Neural cell (in vitro differentiated cells): ENCODE measurements around the gene KRT74. TPM values are rescaled to one million over a fixed set of nuclear protein-coding genes. Genes with fewer than 3 reads are reported as not detected.

Source experiments
- H2AFZ ChIP-seq: fragments of 200-600, 300-800 bp; sonication (generic), shearing (Covaris generic); 2 replicates; pipeline ENCODE4 v1.6.0; 2014; ENCODE audit warnings: low read depth, mild to moderate bottlenecking, antibody characterized with exemption, low read length, moderate library complexity
- H3F3A ChIP-seq: fragments of 200-600 bp; shearing (Covaris generic); 2 replicates; pipeline ENCODE4 v1.6.1; 2016; ENCODE audit warnings: mild to moderate bottlenecking, moderate library complexity, mixed read lengths, antibody characterized with exemption, low read length; ENCODE audit not compliant: insufficient read depth, poor library complexity, severe bottlenecking
- H3K27ac ChIP-seq: fragments of 200-600, 300-800 bp; sonication (generic), shearing (Covaris generic); 2 replicates; pipeline ENCODE4 v1.5.1; 2014; ENCODE audit warnings: mild to moderate bottlenecking, low read length, moderate library complexity
- H3K27me3 ChIP-seq: fragments of 300-800, 200-600 bp; sonication (generic), shearing (Covaris generic); 2 replicates; pipeline ENCODE4 v1.6.0; 2014; ENCODE audit warnings: mild to moderate bottlenecking, low read depth, low read length, moderate library complexity; ENCODE audit not compliant: insufficient read depth
- H3K36me3 ChIP-seq: fragments of 300-800, 200-600 bp; sonication (generic), shearing (Covaris generic); 2 replicates; pipeline ENCODE4 v1.5.1; 2014; ENCODE audit warnings: mild to moderate bottlenecking, antibody characterized with exemption, low read length, moderate library complexity; ENCODE audit not compliant: insufficient read depth
- H3K4me2 ChIP-seq: fragments of 300-800, 200-600 bp; sonication (generic), shearing (Covaris generic); 2 replicates; pipeline ENCODE4 v1.6.0; 2014; ENCODE audit warnings: mild to moderate bottlenecking, low read length
- H3K4me3 ChIP-seq: fragments of 300-800, 200-600 bp; sonication (generic), shearing (Covaris generic); 2 replicates; pipeline ENCODE4 v1.5.1; 2014; ENCODE audit warnings: mild to moderate bottlenecking, low read length, moderate library complexity
- H3K79me2 ChIP-seq: fragments of 200-600 bp; shearing (Covaris generic); replicated peaks from 2 replicates; pipeline ENCODE4 v1.6.0; 2014; ENCODE audit warnings: mild to moderate bottlenecking, low read length, moderate library complexity; ENCODE audit not compliant: insufficient read depth
- H3K9ac ChIP-seq: fragments of 300-800, 200-600 bp; sonication (generic), shearing (Covaris generic); 2 replicates; pipeline ENCODE4 v1.6.1; 2016; ENCODE audit warnings: mild to moderate bottlenecking, low read length, mixed read lengths
- H3K9me2 ChIP-seq: fragments of 200-600 bp; shearing (Covaris generic); 2 replicates; pipeline ENCODE4 v1.6.1; 2016; ENCODE audit warnings: mild to moderate bottlenecking, low read length, mixed read lengths; ENCODE audit not compliant: insufficient read depth
- H3K9me3 ChIP-seq: fragments of 200-600, 300-800 bp; sonication (generic), shearing (Covaris generic); 2 replicates; pipeline ENCODE4 v1.6.1; 2016; ENCODE audit warnings: mild to moderate bottlenecking, mixed run types, low read length, moderate library complexity, mixed read lengths
- H4K20me1 ChIP-seq: fragments of 200-600 bp; shearing (Covaris generic); 2 replicates; pipeline ENCODE4 v1.6.1; 2016; ENCODE audit warnings: mild to moderate bottlenecking, mixed run types; ENCODE audit not compliant: insufficient read depth
- CTCF ChIP-seq: fragments of 450-650 bp; IDR thresholded peaks from 2 replicates; pipeline ENCODE4 v1.5.1; 2014; ENCODE audit warnings: antibody characterized with exemption, mild to moderate bottlenecking, moderate library complexity; ENCODE audit not compliant: poor library complexity, severe bottlenecking
- EP300 ChIP-seq: fragments of 450-650 bp; conservative IDR thresholded peaks from 2 replicates; pipeline ENCODE4 v1.6.1; 2014; ENCODE audit warnings: antibody characterized with exemption, mild to moderate bottlenecking, moderate library complexity; ENCODE audit not compliant: poor library complexity, severe bottlenecking
- EZH2 ChIP-seq: fragments of 200-600, 300-800 bp; shearing (Covaris generic), sonication (generic); IDR thresholded peaks from 2 replicates; pipeline ENCODE4 v1.6.1; 2014; ENCODE audit warnings: antibody characterized with exemption, low read length, borderline replicate concordance, mild to moderate bottlenecking; ENCODE audit not compliant: insufficient read depth, poor library complexity, severe bottlenecking
- MXI1 ChIP-seq: fragments of 450-650 bp; conservative IDR thresholded peaks from 2 replicates; pipeline ENCODE4 v1.6.1; 2014; ENCODE audit warnings: antibody characterized with exemption, mild to moderate bottlenecking; ENCODE audit not compliant: poor library complexity, severe bottlenecking
- POLR2AphosphoS5 ChIP-seq: IDR thresholded peaks from 2 replicates; pipeline ENCODE4 v1.6.1; 2012
- TAF1 ChIP-seq: IDR thresholded peaks from 2 replicates; pipeline ENCODE4 v1.6.1; 2012; ENCODE audit warnings: low read depth
- polyA plus RNA-seq: library from polyadenylated mRNA; depleted of rRNA; stranded (reverse); fragments of >200 nt; gene quantifications from 2 replicates; pipeline ENCODE4 v1.2.3, GENCODE V29; 2014

KRT74 gene
- polyA plus RNA-seq, 1 donor from 2014 or later = not detected

- Histone ChIP-seq H3F3A (no peaks in the 10 kb centered on the region), H3K9me3 (no peaks in the 10 kb centered on the region), H3K79me2 (no peaks in the 10 kb centered on the region), H3K9ac (no peak overlapping the region), H3K4me2 (no peak overlapping the region), H4K20me1 (no peaks in the 10 kb centered on the region), H3K27ac (no peak overlapping the region), H2AFZ (no peak overlapping the region), H3K27me3 (no peaks in the 10 kb centered on the region), H3K4me3 (no peak overlapping the region), H3K9me2 (no peaks in the 10 kb centered on the region), H3K36me3 (no peaks in the 10 kb centered on the region)
- TF ChIP-seq POLR2AphosphoS5 = no peak
These were observed 41.0 kb upstream of the KRT74 start for GRCh38 chr12:52614381-52615207.

- Histone ChIP-seq H2AFZ (no peak overlapping the region), H3F3A (no peaks in the 10 kb centered on the region), H3K9me2 (no peaks in the 10 kb centered on the region), H3K27me3 (no peaks in the 10 kb centered on the region), H3K9ac (no peak overlapping the region), H3K79me2 (no peaks in the 10 kb centered on the region), H3K36me3 (no peaks in the 10 kb centered on the region), H4K20me1 (no peaks in the 10 kb centered on the region), H3K27ac (no peak overlapping the region), H3K4me3 (no peak overlapping the region), H3K9me3 (no peaks in the 10 kb centered on the region), H3K4me2 (no peak overlapping the region)
- TF ChIP-seq CTCF (no peak), EP300 (no peak)
These were observed 39.9 kb upstream of the KRT74 start for GRCh38 chr12:52613384-52614030.

- H3K79me2 ChIP-seq = no peaks in the 10 kb centered on the region
- H3K9ac ChIP-seq = no peak overlapping the region
- H3K27ac ChIP-seq = no peak overlapping the region
- H3K4me3 ChIP-seq = no peak overlapping the region
- H3K27me3 ChIP-seq = no peaks in the 10 kb centered on the region
- no peaks in the 10 kb centered on the region for H4K20me1 ChIP-seq
- no peaks in the 10 kb centered on the region for H3K36me3 ChIP-seq
- no peak overlapping the region for H3K4me2 ChIP-seq
- TF ChIP-seq CTCF = no peak
- TF ChIP-seq MXI1 = no peak
- no peak for TF ChIP-seq TAF1
- TF ChIP-seq EP300 = no peak
- TF ChIP-seq POLR2AphosphoS5 = no peak
- TF ChIP-seq EZH2 = no peak
- no peaks in the 10 kb centered on the region for H3K9me2 ChIP-seq
- no peak overlapping the region for H2AFZ ChIP-seq
- no peaks in the 10 kb centered on the region for H3K9me3 ChIP-seq
- H3F3A ChIP-seq = no peaks in the 10 kb centered on the region
These were observed 39.1 kb upstream of the KRT74 start for GRCh38 chr12:52612431-52613383.
